Breast epithelium (tissue), 4 donors: ENCODE results near the gene DPYD. TPM values are rescaled to one million over a fixed set of nuclear protein-coding genes. Genes with fewer than 3 reads are reported as not detected.

Experiments used
- DNase-seq, 2 donors: peaks; one replicate each; pipeline ENCODE4 v3.0.0-alpha.2; 2019; ENCODE audit warnings: low spot score in 2 of 2
- H3K27ac ChIP-seq, 2 donors: fragments of 200-600 bp; sonication (generic) in 1 of 2; one replicate each; pipeline ENCODE4 v1.5.1; 2016 to 2019; ENCODE audit warnings: mild to moderate bottlenecking in 1 of 2
- H3K27me3 ChIP-seq, 2 donors: fragments of 200-600 bp; sonication (generic) in 1 of 2; one replicate each; pipeline versions ENCODE4 v1.5.1 to v1.6.0; 2017 to 2019; ENCODE audit warnings: control low read depth in 1 of 2, mild to moderate bottlenecking in 1 of 2
- H3K36me3 ChIP-seq: fragments of 200-600 bp; one replicate; pipeline ENCODE4 v1.5.1; 2019
- H3K4me1 ChIP-seq, 2 donors: fragments of 200-600 bp; sonication (generic); one replicate each; pipeline ENCODE4 v1.5.1; 2016 to 2019; ENCODE audit warnings: control low read depth in 1 of 2
- H3K4me3 ChIP-seq, 3 donors: fragments of 200-600 bp; sonication (generic); 1 replicate in 2 of 3; 2 replicates in 1 of 3; pipeline ENCODE4 v1.5.1; 2016 to 2019; ENCODE audit warnings: mild to moderate bottlenecking in 3 of 3, moderate library complexity in 2 of 3
- H3K9me3 ChIP-seq, 2 donors: fragments of 200-600 bp; sonication (generic) in 1 of 2; one replicate each; pipeline ENCODE4 v1.5.1; 2016 to 2019; ENCODE audit warnings: control low read depth in 1 of 2
- CTCF ChIP-seq, 3 donors: fragments of 450-650 bp; IDR thresholded peaks; one replicate each; pipeline ENCODE4 v1.5.1; 2016 to 2017; ENCODE audit warnings: antibody characterized with exemption in 3 of 3, mild to moderate bottlenecking in 3 of 3, moderate library complexity in 3 of 3
- POLR2A ChIP-seq: fragments of 450-650 bp; IDR thresholded peaks from one replicate; pipeline ENCODE4 v1.6.1; 2016; ENCODE audit warnings: antibody characterized with exemption, mild to moderate bottlenecking, moderate library complexity
- POLR2AphosphoS5 ChIP-seq, 3 donors: sonication (generic); formaldehyde crosslinking; IDR thresholded peaks; one replicate each; pipeline ENCODE4 v1.6.1; 2017; ENCODE audit warnings: antibody characterized with exemption in 3 of 3
- intact Hi-C: fragments of 100-400 bp; cut with DNase I; formaldehyde crosslinking; loops from one replicate; pipeline ENCODE4 v1.15.1; 2023; ENCODE audit warnings: low total_unique reads
- total RNA-seq, 3 donors: library from RNA; depleted of rRNA; stranded (reverse); fragments of >200 nt; gene quantifications; one replicate each; pipeline ENCODE4 v1.1.0, GENCODE V29; 2016

Gene DPYD
- total RNA-seq, 3 donors from 2014 or later, result 56.4 to 95.1 (median 58.1) TPM

GRCh38 chr1:97209381-97209957, 711.4 kb downstream of the DPYD start:
- DNase-seq, result no peak
- Histone ChIP-seq H3K27ac (no peak overlapping the region), H3K4me3 (no peak overlapping the region), H3K4me1 (no peaks in the 10 kb centered on the region), H3K36me3 (no peaks in the 10 kb centered on the region), H3K9me3 (no peaks in the 10 kb centered on the region), H3K27me3 (no peaks in the 10 kb centered on the region)
- TF ChIP-seq POLR2AphosphoS5 (IDR thresholded peaks at IDR 0.05) (no peak), POLR2A (no peak), CTCF (IDR thresholded peaks at IDR 0.05) (no peak)
- intact Hi-C loops, result no loop called here

- no peaks in the 10 kb centered on the region for H3K36me3 ChIP-seq
- H3K27ac ChIP-seq, result no peak overlapping the region
- intact Hi-C loops, result no loop called here
- no peaks in the 10 kb centered on the region for H3K9me3 ChIP-seq
- H3K4me1 ChIP-seq, result no peaks in the 10 kb centered on the region
- TF ChIP-seq POLR2A, result no peak
- TF ChIP-seq CTCF (IDR thresholded peaks at IDR 0.05), result no peak
- TF ChIP-seq POLR2AphosphoS5 (IDR thresholded peaks at IDR 0.05), result no peak
- H3K27me3 ChIP-seq, result no peaks in the 10 kb centered on the region
- H3K4me3 ChIP-seq, result no peak overlapping the region
- no peak for DNase-seq
Measured at GRCh38 chr1:97207868-97208267, 713.0 kb downstream of the DPYD start.

- TF ChIP-seq POLR2A (no peak), CTCF (IDR thresholded peaks at IDR 0.05) (no peak), POLR2AphosphoS5 (IDR thresholded peaks at IDR 0.05) (no peak)
- no peaks in the 10 kb centered on the region for H3K4me1 ChIP-seq
- DNase-seq, result no peak
- H3K36me3 ChIP-seq, result no peaks in the 10 kb centered on the region
- no peaks in the 10 kb centered on the region for H3K9me3 ChIP-seq
- H3K27me3 ChIP-seq, result no peaks in the 10 kb centered on the region
- no peak overlapping the region for H3K4me3 ChIP-seq
- H3K27ac ChIP-seq, result no peak overlapping the region
- intact Hi-C loops, result no loop called here
Measured at GRCh38 chr1:97204468-97204867, 716.4 kb downstream of the DPYD start.

GRCh38 chr1:97202481-97203380, 718.1 kb downstream of the DPYD start:
- DNase-seq, result no peak
- intact Hi-C loops, result no loop called here
- TF ChIP-seq CTCF (IDR thresholded peaks at IDR 0.05) (no peak), POLR2A (no peak), POLR2AphosphoS5 (IDR thresholded peaks at IDR 0.05) (no peak)
- H3K27ac ChIP-seq, result no peak overlapping the region
- H3K4me3 ChIP-seq, result no peak overlapping the region
- H3K36me3 ChIP-seq, result no peaks in the 10 kb centered on the region
- no peaks in the 10 kb centered on the region for H3K9me3 ChIP-seq
- no peaks in the 10 kb centered on the region for H3K27me3 ChIP-seq
- no peaks in the 10 kb centered on the region for H3K4me1 ChIP-seq

GRCh38 chr1:97201641-97202040, 719.2 kb downstream of the DPYD start:
- Histone ChIP-seq H3K4me1 (no peaks in the 10 kb centered on the region), H3K36me3 (no peaks in the 10 kb centered on the region), H3K4me3 (no peak overlapping the region), H3K27me3 (no peaks in the 10 kb centered on the region), H3K27ac (no peak overlapping the region), H3K9me3 (no peaks in the 10 kb centered on the region)
- no peak for DNase-seq
- intact Hi-C loops, result no loop called here
- TF ChIP-seq POLR2A, result no peak
- no peak for TF ChIP-seq CTCF (IDR thresholded peaks at IDR 0.05)
- no peak for TF ChIP-seq POLR2AphosphoS5 (IDR thresholded peaks at IDR 0.05)
